ENCODE measurements around the gene MAP1LC3B. TPM values are rescaled to one million over a fixed set of nuclear protein-coding genes. Genes with fewer than 3 reads are reported as not detected.

The MAP1LC3B gene
- total RNA-seq, 4 donors from 2014 or later = 38.0 to 50.6 (median 40.7) TPM

DNA sequence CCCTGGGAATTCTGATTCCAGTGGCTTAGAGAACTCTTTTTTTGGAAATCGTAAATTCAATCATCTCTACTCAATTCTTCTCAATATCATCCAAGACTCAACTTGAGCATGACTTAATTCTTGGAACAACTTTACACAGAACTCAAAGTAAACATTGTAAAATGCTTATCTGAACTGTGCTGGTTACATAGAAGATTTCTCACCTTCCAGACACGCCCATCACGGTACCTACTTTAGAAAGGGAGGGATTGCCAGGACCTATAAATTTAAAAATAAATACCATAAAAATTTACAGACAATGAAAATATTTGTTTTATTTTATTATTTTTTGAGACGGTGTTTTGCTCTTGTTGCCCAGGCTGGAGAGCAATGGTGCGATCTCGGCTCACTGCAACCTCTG, 26.5 kb downstream of the MAP1LC3B start:
- no peak for DNase-seq
- Histone ChIP-seq H3K36me3 (peaks cover 0 to 97% (median 0%) of the 10 kb centered on the region in 3 donors), H3K4me3 (no peak overlapping the region)

DNA sequence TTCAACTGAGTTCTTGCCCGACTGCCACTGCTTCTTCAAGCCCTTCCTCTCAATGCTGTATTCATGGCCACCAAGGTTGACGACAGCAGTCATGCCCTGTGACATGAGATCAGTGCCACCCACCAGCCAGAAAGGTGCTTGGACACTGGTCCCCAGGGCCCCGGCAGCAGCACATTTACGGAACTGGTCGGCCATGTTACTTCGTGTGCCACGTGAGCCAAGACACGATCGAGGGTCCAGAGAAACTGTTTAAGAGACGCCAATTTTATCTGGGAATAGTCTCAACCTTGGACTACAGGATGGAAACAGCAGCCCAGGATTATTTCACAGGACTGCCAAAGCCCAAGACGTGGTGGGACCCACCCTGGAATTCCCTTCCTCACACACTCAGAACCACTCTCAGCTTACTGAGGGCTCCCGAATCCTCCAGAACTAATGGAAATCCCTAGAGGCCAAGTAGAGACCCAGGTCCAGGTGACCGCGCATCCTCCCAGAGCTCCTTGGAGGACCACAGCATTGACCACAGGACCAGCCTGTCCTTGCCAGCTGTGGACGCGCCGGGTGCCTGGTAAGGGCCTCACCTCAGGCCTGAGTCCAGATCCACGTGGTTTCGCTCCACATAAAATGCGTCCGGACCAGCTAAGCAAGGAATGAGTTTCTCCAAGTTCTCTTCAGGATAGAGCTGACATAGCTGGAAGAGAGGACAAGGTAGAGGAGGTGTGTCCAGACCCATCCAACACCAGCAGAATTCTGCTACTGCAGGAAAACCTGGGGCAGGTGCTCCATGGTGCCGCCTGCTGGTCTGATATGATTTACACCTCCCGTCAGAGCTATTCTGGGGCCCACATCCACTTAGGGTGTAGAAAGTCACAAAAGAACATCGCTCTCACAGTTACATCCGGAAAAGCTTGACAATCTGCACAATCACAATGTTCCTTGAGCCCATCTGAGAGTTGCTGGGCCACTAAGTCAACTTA, 28.2 kb downstream of the MAP1LC3B start:
- Histone ChIP-seq H3K4me1 (no peaks in the 10 kb centered on the region), H3K9me3 (no peaks in the 10 kb centered on the region), H3K4me3 (no peak overlapping the region), H3K36me3 (peaks cover 0 to 95% (median 0%) of the 10 kb centered on the region in 3 donors), H3K27ac (no peak overlapping the region), H3K27me3 (no peaks in the 10 kb centered on the region)
- DNase-seq = no peak
- TF ChIP-seq, protein P1, sequence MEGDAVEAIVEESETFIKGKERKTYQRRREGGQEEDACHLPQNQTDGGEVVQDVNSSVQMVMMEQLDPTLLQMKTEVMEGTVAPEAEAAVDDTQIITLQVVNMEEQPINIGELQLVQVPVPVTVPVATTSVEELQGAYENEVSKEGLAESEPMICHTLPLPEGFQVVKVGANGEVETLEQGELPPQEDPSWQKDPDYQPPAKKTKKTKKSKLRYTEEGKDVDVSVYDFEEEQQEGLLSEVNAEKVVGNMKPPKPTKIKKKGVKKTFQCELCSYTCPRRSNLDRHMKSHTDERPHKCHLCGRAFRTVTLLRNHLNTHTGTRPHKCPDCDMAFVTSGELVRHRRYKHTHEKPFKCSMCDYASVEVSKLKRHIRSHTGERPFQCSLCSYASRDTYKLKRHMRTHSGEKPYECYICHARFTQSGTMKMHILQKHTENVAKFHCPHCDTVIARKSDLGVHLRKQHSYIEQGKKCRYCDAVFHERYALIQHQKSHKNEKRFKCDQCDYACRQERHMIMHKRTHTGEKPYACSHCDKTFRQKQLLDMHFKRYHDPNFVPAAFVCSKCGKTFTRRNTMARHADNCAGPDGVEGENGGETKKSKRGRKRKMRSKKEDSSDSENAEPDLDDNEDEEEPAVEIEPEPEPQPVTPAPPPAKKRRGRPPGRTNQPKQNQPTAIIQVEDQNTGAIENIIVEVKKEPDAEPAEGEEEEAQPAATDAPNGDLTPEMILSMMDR (IDR thresholded peaks at IDR 0.05) = peak in 3 of 6 experiments; percentile 16 to 31 (median 23)
- TF ChIP-seq POLR2A (IDR thresholded peaks at IDR 0.05) = no peak

More for the DNA sequence above, 26.5 kb downstream of the MAP1LC3B start:
- no peaks in the 10 kb centered on the region for H3K27me3 ChIP-seq
- H3K27ac ChIP-seq = no peak overlapping the region
- no peak for TF ChIP-seq POLR2A (IDR thresholded peaks at IDR 0.05)
- TF ChIP-seq, protein P1 (IDR thresholded peaks at IDR 0.05) = no peak
- no peaks in the 10 kb centered on the region for H3K9me3 ChIP-seq
- H3K4me1 ChIP-seq = peaks cover 0 to 4% (median 0%) of the 10 kb centered on the region in 4 donors

DNA sequence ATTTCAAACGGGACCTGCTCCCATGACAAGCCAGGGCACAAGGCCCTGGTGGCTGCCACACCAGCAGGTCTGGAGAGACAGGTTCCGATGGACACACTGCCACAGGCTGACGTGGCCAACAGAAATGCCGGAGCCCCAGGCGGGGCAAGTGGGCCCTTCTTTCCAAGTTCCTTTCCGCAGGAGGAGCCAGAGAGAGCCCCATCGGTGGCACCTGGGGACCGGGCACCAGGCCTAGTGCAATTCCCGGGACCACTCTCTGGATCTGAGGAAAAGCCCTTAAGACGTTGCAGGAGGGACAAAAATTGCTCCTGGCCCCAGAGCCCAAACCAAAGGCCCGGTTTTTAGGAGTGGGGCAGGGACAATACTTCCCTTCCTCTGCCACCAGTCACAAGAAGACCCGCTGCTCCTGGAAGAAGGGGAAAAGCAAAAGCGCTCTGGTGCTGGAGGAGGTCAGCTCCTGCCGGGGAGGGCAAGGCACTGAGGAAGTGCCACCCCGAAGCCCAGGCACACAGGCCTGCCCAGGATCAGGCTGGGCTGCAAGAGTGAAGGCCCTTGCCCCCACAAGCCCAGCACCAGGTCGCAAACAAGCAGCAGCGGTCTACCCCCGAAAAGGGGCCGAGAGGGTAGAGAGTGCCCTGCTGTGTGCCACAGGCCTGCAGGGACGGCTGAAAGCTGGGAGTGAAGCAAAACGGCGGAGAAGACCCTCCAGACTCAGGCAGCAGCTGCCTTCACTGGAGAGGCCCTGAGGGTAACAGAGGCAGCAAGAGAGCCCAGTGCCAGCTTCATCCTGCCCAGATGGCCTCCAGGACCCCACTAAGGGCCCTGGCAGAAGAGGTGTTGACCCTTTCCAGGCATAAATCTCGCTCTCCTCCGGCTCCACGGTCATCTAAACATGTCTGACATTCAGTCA, 29.1 kb downstream of the MAP1LC3B start:
- TF ChIP-seq, protein P1 (IDR thresholded peaks at IDR 0.05) = no peak
- no peak for TF ChIP-seq POLR2A (IDR thresholded peaks at IDR 0.05)
- Histone ChIP-seq H3K4me1 (no peaks in the 10 kb centered on the region), H3K4me3 (no peak overlapping the region), H3K27me3 (no peaks in the 10 kb centered on the region), H3K36me3 (peaks cover 0 to 92% (median 0%) of the 10 kb centered on the region in 3 donors), H3K9me3 (no peaks in the 10 kb centered on the region), H3K27ac (no peak overlapping the region)
- DNase-seq = no peak

DNA sequence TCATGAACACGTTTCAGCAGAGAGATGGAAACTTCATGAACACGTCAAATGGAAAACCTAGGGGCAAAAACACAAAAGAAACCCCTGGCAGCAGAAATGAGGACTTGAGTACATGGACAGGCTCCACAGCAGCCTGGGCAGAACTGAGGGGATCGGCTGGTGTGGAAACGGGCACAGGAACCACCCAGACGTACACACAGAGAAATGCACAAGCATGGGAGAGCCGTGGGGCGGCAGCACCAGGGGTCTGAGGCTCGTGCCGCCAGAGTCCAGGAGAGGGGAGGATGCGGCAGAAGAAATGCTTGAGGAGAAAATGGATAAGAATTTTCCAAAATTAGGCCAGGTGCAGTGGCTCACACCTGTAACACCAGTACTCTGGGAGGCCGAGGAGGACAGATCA, 30.0 kb downstream of the MAP1LC3B start:
- no peak for TF ChIP-seq POLR2A (IDR thresholded peaks at IDR 0.05)
- TF ChIP-seq, protein P1 (IDR thresholded peaks at IDR 0.05) = no peak
- Histone ChIP-seq H3K4me1 (no peaks in the 10 kb centered on the region), H3K36me3 (peaks cover 0 to 93% (median 0%) of the 10 kb centered on the region in 3 donors), H3K4me3 (no peak overlapping the region), H3K27me3 (no peaks in the 10 kb centered on the region), H3K27ac (no peak overlapping the region), H3K9me3 (no peaks in the 10 kb centered on the region)
- DNase-seq = no peak

DNA sequence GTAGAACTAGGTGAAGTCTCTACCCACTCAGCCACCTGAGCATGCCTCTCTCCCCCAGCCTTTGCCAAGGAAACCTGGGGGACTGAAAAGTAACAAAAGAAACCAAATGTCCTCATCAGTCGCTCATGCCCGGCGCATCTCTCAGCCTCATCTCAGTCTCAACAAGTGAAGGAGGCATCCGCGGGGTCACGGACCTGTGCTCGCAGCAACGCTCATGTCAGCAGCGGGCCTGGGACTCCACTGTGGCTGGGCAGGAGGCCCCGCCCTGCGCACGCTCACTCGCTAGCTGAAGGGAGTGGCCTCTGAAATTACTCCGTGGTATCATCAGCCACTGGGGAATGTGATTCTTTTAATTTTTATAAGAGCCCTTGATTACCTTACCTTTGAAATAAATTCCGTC, 31.3 kb downstream of the MAP1LC3B start:
- Histone ChIP-seq H3K4me3 (no peak overlapping the region), H3K4me1 (no peaks in the 10 kb centered on the region), H3K27ac (no peak overlapping the region), H3K9me3 (no peaks in the 10 kb centered on the region), H3K27me3 (no peaks in the 10 kb centered on the region), H3K36me3 (peaks cover 0 to 88% (median 0%) of the 10 kb centered on the region in 3 donors)
- TF ChIP-seq, protein P1 (IDR thresholded peaks at IDR 0.05) = no peak
- no peak for TF ChIP-seq POLR2A (IDR thresholded peaks at IDR 0.05)
- DNase-seq = no peak

Measured in Peyer's patch (tissue), 4 donors.